ENCODE measurements around the gene SMARCB1.

DNA sequence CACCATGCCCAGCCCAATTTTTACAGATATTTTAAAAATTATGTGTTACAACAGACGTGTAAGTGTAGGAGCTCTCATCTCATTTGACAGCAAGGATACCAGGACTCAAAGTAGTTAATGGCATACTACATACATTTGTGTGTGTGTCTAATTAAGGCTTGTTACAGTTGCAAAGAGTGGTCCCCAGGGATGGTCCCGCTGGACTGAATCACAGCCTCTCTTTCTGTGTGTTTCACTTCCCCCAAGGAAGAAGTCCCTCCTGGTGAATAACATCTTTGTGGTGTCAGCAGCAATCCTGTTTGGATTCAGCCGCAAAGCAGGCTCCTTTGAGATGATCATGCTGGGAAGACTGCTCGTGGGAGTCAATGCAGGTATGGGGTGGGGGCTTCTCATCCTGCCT lies 88.1 kb downstream of the SMARCB1 start:
- TF ChIP-seq, protein P1, sequence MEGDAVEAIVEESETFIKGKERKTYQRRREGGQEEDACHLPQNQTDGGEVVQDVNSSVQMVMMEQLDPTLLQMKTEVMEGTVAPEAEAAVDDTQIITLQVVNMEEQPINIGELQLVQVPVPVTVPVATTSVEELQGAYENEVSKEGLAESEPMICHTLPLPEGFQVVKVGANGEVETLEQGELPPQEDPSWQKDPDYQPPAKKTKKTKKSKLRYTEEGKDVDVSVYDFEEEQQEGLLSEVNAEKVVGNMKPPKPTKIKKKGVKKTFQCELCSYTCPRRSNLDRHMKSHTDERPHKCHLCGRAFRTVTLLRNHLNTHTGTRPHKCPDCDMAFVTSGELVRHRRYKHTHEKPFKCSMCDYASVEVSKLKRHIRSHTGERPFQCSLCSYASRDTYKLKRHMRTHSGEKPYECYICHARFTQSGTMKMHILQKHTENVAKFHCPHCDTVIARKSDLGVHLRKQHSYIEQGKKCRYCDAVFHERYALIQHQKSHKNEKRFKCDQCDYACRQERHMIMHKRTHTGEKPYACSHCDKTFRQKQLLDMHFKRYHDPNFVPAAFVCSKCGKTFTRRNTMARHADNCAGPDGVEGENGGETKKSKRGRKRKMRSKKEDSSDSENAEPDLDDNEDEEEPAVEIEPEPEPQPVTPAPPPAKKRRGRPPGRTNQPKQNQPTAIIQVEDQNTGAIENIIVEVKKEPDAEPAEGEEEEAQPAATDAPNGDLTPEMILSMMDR (IDR thresholded peaks at IDR 0.05; ENCODE audit: insufficient read depth, low read length, poor library complexity, severe bottlenecking): no peak
- no peak for TF ChIP-seq EZH2phosphoT487 (conservative IDR thresholded peaks at IDR 0.05; ENCODE audit: low read length)

All from SU-DHL-6 (cell line).